Sigmoid colon (tissue), 7 donors: ENCODE measurements around the gene GJB4. TPM values are rescaled to one million over a fixed set of nuclear protein-coding genes. Genes with fewer than 3 reads are reported as not detected.
A peak's percentile ranks its signal among the peaks of the same experiment; 100 is the strongest.

ENCODE experiments used
- DNase-seq: peaks from one replicate; pipeline ENCODE4 v3.0.0-alpha.2; 2019
- H3K27ac ChIP-seq, 4 donors: fragments of 200-600 bp; sonication (generic); one replicate each; pipeline ENCODE4 v1.5.1; 2016 to 2019; ENCODE audit warnings: mild to moderate bottlenecking in 1 of 4
- H3K27me3 ChIP-seq, 3 donors: fragments of 200-600 bp; sonication (generic); one replicate each; pipeline ENCODE4 v1.5.1; 2019; ENCODE audit warnings: mild to moderate bottlenecking in 1 of 3
- H3K36me3 ChIP-seq, 4 donors: fragments of 200-600 bp; sonication (generic); one replicate each; pipeline ENCODE4 v1.5.1; 2016 to 2019
- H3K4me1 ChIP-seq, 4 donors: fragments of 200-600 bp; sonication (generic); one replicate each; pipeline ENCODE4 v1.5.1; 2017 to 2019
- H3K4me3 ChIP-seq, 4 donors: fragments of 200-600 bp; sonication (generic); one replicate each; pipeline ENCODE4 v1.5.1; 2017 to 2019; ENCODE audit warnings: mild to moderate bottlenecking in 2 of 4, moderate library complexity in 1 of 4
- H3K9me3 ChIP-seq, 4 donors: fragments of 200-600 bp in 3 of 4; sonication (generic) in 3 of 4; one replicate each; pipeline versions ENCODE4 v1.5.1 to v1.6.1; 2013 to 2019
- CTCF ChIP-seq, 4 experiments: fragments of 450-650 bp in 3 of 4; fragments of 200-600 bp in 1 of 4; IDR thresholded peaks; one replicate each; pipeline ENCODE4 v1.5.1; 2016 to 2019; ENCODE audit warnings: antibody characterized with exemption in 4 of 4, mild to moderate bottlenecking in 3 of 4, moderate library complexity in 2 of 4
- EP300 ChIP-seq, 4 donors: sonication (generic); formaldehyde crosslinking; IDR thresholded peaks; one replicate each; pipeline ENCODE4 v1.6.1; 2017; ENCODE audit warnings: antibody characterized with exemption in 4 of 4
- POLR2A ChIP-seq, 2 donors: fragments of 450-650 bp; IDR thresholded peaks; one replicate each; pipeline ENCODE4 v1.6.1; 2016; ENCODE audit warnings: antibody characterized with exemption in 2 of 2, mild to moderate bottlenecking in 2 of 2, moderate library complexity in 2 of 2
- POLR2AphosphoS5 ChIP-seq, 4 donors: sonication (generic); formaldehyde crosslinking; IDR thresholded peaks; one replicate each; pipeline ENCODE4 v1.6.1; 2017; ENCODE audit warnings: antibody characterized with exemption in 4 of 4
- WGBS, 2 donors: extraction: QIAGEN DNeasy Blood & Tissue Kit; methylation state at CpG; one replicate each; pipeline ENCODE4 v1.1.7; 2013; 5-methylcytosine and 5-hydroxymethylcytosine counted together
- intact Hi-C: fragments of 100-400 bp; cut with DNase I; formaldehyde crosslinking; loops from one replicate; pipeline ENCODE4 v1.15.1; 2023
- polyA plus RNA-seq, 3 donors: library from polyadenylated mRNA; stranded (reverse); fragments of 200-250 nt; gene quantifications; one replicate each; pipeline ENCODE4 v1.2.3, GENCODE V29; 2013
- total RNA-seq, 4 donors: library from RNA; depleted of rRNA; stranded (reverse); fragments of >200 nt; gene quantifications; one replicate each; pipeline ENCODE4 v1.1.0, GENCODE V29; 2016
- donor health status: healthy with polysubstance abuse.
- donor health status: Bipolar disorder and iron deficiency.
- donor health status: healthy.

The GJB4 gene
- total and polyA plus RNA-seq, 7 donors = 0.39 TPM; not detected in 6

- 79 to 83% methylated on average over 6 of the region's 6 CpGs for WGBS, 2 donors
- Histone ChIP-seq H3K4me1 (no peaks in the 10 kb centered on the region), H3K9me3 (no peaks in the 10 kb centered on the region), H3K27ac (no peak overlapping the region), H3K27me3 (no peaks in the 10 kb centered on the region), H3K36me3 (no peaks in the 10 kb centered on the region), H3K4me3 (no peak overlapping the region)
- no peak for DNase-seq
- TF ChIP-seq POLR2AphosphoS5 (IDR thresholded peaks at IDR 0.05) (no peak), POLR2A (IDR thresholded peaks at IDR 0.05) (no peak), EP300 (IDR thresholded peaks at IDR 0.05) (no peak), CTCF (IDR thresholded peaks at IDR 0.05) (no peak)
- intact Hi-C loops = no loop called here
These were observed 46.1 kb upstream of the GJB4 start for GRCh38 chr1:34713443-34713842.

GRCh38 chr1:34714386-34714785 is 45.2 kb upstream of the GJB4 start:
- 40 to 44% methylated on average over 3 of the region's 3 CpGs for WGBS, 2 donors
- Histone ChIP-seq H3K27me3 (no peaks in the 10 kb centered on the region), H3K4me3 (no peak overlapping the region), H3K4me1 (no peaks in the 10 kb centered on the region), H3K36me3 (no peaks in the 10 kb centered on the region), H3K27ac (no peak overlapping the region), H3K9me3 (no peaks in the 10 kb centered on the region)
- intact Hi-C loops = no loop called here
- TF ChIP-seq CTCF (IDR thresholded peaks at IDR 0.05) (no peak), POLR2AphosphoS5 (IDR thresholded peaks at IDR 0.05) (peak in 1 of 4 donors; percentile 15)
- DNase-seq = no peak

GRCh38 chr1:34715139-34715538 is 44.4 kb upstream of the GJB4 start:
- Histone ChIP-seq H3K36me3 (no peaks in the 10 kb centered on the region), H3K9me3 (no peaks in the 10 kb centered on the region), H3K27ac (no peak overlapping the region), H3K4me1 (no peaks in the 10 kb centered on the region), H3K27me3 (no peaks in the 10 kb centered on the region), H3K4me3 (no peak overlapping the region)
- DNase-seq = no peak
- 80 to 86% methylated on average over 3 of the region's 3 CpGs for WGBS, 2 donors
- TF ChIP-seq EP300 (IDR thresholded peaks at IDR 0.05) (no peak), POLR2AphosphoS5 (IDR thresholded peaks at IDR 0.05) (no peak), POLR2A (IDR thresholded peaks at IDR 0.05) (no peak), CTCF (IDR thresholded peaks at IDR 0.05) (no peak)
- intact Hi-C loops = no loop called here

GRCh38 chr1:34721241-34721640 is 38.3 kb upstream of the GJB4 start:
- no peak for DNase-seq
- Histone ChIP-seq H3K4me1 (no peaks in the 10 kb centered on the region), H3K36me3 (no peaks in the 10 kb centered on the region), H3K27ac (no peak overlapping the region), H3K4me3 (no peak overlapping the region), H3K27me3 (no peaks in the 10 kb centered on the region), H3K9me3 (no peaks in the 10 kb centered on the region)
- no peak for TF ChIP-seq POLR2A (IDR thresholded peaks at IDR 0.05)
- TF ChIP-seq EP300 (IDR thresholded peaks at IDR 0.05) = no peak
- TF ChIP-seq CTCF (IDR thresholded peaks at IDR 0.05) = no peak
- no peak for TF ChIP-seq POLR2AphosphoS5 (IDR thresholded peaks at IDR 0.05)
- WGBS, 2 donors = 69 to 74% methylated on average over 4 of the region's 4 CpGs
- intact Hi-C loops = no loop called here

GRCh38 chr1:34721646-34722355 is 37.7 kb upstream of the GJB4 start:
- no peaks in the 10 kb centered on the region for H3K27me3 ChIP-seq

More at GRCh38 chr1:34721646-34722355, 37.7 kb upstream of the GJB4 start:
- no peak for DNase-seq
- intact Hi-C loops = no loop called here
- Histone ChIP-seq H3K36me3 (no peaks in the 10 kb centered on the region), H3K9me3 (no peaks in the 10 kb centered on the region), H3K27ac (no peak overlapping the region), H3K4me3 (no peak overlapping the region), H3K4me1 (no peaks in the 10 kb centered on the region)
- WGBS, 2 donors = 70 to 76% methylated on average over 6 of the region's 6 CpGs
- TF ChIP-seq EP300 (IDR thresholded peaks at IDR 0.05) = no peak
